Adrenal gland (tissue), 5 donors: ENCODE data around the gene ZBED1.

Experiments used
- CTCF ChIP-seq, 6 experiments: fragments of 450-650 bp in 4 of 6; fragments of 200-600 bp in 2 of 6; sonication (generic) in 1 of 6; IDR thresholded peaks; 1 replicate in 5 of 6; 2 replicates in 1 of 6; pipeline versions ENCODE4 v1.5.1 to v1.8.0; 2016 to 2021; ENCODE audit warnings: antibody characterized with exemption in 6 of 6, mild to moderate bottlenecking in 2 of 6, moderate library complexity in 1 of 6
- POLR2A ChIP-seq, 2 donors: fragments of 450-650 bp; IDR thresholded peaks; one replicate each; pipeline ENCODE4 v1.6.1; 2017; ENCODE audit warnings: antibody characterized with exemption in 2 of 2, mild to moderate bottlenecking in 2 of 2, moderate library complexity in 1 of 2
- donor health status: DM: no; HTN: no; CAD: no.

GRCh38 chrX:2441466-2441865 is 59.3 kb downstream of the ZBED1 start:
- TF ChIP-seq POLR2A (IDR thresholded peaks at IDR 0.05) = no peak
- no peak for TF ChIP-seq CTCF (IDR thresholded peaks at IDR 0.05)
